NCI-H1436 (cell line): ENCODE data around the gene EPB41L2.
A peak's percentile ranks its signal among the peaks of the same experiment; 100 is the strongest.

ENCODE experiments used
- DNase-seq: peaks from one replicate; lab custom pipeline; 2025; lab: John Stamatoyannopoulos, UW

Gene EPB41L2

DNA sequence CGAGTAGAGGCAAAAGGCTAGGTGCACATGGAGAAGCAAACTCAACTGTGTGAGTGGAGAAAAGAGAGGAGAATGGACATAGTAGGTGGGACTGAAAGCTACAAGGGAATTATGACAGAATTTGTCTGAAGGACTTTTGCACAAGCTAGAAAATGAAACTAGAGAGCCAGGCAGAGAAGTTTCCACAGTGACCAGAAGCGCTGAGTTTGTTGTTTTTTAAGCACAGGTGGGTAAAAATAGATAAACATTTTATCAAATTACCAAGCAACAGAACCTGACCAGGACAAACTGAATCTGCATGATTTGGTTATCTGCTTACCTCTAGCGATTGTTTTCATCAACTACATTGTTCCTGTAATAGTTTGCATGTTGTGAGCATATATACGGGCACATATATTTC is 197.3 kb downstream of the EPB41L2 start:
- DNase-seq = no peak

DNA sequence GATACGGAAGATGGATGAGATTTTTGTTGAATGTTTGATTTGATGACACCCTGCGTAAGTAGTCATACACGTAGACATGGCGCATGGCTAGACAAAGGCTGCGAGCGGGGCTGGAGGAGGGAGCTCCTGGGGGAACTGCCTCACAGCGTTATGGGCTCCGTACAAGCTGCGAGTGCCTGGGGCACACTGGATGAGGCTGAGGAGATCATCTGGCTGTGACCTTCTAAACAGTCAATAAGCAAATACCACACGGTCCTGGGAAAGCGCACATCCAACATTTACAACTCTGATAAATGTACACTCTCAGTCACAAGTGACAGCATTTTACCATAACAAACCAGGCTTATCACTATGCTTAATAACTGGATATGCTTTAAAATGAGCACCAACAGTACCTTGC is 198.7 kb downstream of the EPB41L2 start:
- DNase-seq = no peak

DNA sequence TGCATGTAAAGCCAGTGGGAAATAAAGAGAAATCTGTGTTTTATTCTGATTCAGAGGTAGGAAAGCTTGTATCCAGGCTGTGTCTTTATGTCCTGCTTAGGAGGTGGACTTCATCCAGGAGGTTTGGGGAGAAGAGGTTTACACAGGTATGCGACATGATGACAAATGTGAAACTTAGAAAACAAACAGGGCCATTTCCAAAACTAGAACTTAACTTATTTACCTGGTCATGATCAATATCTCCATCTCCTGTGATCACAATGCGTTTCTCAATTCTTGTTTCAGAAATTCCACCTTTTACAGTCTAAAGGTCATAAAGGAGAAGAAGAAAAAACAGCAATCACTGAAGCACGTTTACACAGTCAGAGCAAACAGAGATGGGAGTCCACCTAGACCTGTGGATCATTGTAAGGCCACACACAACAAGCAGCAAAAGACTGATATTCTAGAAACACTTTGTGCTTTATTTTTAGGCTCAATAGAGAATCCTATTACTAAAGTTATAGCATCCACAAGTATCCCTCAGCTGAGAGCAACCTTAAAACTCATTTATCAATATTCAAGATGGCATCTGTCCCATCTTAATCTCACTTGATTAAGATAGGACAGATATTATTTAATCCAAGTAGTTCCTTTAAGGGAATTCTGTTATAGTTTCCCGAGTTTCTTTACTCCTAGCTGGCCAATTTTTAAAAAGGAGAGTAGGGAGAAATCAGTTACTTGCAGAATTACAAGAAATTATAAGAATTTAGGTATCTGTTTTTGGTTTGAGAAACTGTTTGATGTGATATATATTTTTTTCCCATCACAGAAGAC is 199.4 kb downstream of the EPB41L2 start:
- no peak for DNase-seq

DNA sequence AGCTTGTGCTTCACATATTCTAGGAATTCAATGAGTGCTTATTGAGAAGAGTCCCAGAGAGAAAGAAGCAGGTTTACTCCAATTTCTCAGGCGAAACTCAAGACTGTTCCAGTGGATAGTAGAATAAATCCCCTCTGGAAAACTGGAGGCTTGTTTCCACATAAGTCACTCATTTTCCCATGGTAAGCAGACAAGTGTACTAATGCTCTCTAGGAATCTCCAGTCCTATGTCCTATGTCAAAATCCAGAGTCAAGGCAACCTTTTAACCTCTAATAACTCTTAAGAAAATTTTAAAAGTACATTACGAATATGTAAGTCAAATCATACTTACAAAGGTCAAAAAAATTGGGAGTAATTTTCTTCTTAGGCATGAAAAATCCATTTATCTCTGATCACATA is 200.7 kb downstream of the EPB41L2 start:
- DNase-seq = no peak

DNA sequence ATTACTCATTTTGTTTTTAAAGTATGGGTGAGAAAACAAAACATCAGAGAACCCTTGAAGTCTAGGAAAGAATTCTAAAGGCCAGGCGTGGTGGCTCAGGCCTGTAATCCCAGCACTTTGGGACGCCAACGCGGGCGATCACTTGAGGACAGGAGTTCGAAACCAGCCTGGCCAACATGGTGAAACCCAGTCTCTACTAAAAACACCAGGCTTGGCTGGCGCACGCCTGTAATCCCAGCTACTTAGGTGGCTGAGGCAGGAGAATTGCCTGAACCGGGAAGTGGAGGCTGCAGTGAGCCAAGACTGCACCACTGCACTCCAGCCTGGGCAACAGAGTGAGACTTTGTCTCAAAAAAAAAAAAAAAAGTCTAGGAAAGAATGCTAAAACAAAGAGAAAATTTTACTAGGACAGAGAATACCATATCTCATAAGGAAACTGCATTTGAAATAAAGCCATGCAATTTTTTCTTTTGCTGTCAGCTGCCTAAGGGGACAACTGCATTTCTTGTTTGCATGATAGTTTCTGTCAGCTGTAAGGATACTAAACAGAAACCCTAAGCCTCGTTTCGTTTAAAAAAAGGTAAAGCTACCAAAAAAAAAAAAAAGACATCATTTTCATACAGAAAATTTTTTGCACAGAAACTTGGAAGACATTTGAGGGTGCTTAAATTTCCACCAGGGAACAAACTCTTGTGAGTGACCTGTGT is 203.7 kb downstream of the EPB41L2 start:
- DNase-seq = no peak

DNA sequence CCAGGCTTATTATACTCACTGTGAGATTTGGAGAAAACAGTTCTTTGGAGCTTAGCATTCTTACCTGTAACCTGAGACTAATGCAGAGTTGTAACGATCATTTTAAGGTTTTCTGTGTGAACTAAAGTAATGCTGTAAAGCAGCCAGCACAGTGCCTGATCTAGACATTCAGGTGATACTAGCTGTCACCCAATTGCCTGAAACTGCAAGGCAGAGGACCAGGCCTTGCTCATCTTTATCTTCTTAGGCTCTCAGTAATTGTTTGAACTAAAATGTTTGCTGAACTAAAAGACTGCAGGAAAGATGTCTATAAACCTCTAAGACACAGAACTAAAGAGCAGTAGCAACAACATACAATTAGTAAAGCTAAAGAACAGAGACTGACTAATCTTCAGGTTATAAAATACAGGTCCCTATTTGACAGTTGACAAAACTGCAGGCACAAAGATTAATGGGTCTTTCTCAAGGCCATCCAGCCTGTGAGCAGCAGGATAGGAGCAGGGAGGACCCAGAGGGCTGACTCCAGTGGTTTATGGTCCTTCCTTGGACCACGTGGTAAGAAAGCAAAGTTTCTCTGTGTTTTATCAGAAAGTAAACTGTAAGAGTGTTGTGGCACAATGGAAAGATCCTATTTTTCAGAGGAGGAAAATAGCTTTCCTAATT is 204.4 kb downstream of the EPB41L2 start:
- DNase-seq = no peak

DNA sequence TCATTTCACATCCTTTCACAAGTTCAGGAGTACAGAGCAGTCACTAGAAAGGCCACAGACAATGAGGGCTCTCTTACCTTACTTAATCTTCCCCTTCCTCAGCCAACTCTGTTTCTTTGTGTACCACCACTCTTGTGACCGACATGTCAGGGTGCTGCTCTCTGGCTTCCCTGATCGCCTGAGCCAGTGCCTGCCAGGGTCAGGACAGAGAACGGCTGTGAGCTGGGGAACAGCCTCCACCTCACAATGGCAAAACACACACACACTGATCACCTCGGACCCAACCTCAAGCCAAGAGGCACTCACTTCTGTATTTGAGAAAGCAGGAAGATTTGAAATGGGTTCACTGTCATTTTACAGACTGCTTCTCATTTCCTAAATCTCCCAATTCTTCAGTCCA is 205.0 kb downstream of the EPB41L2 start:
- DNase-seq = no peak

DNA sequence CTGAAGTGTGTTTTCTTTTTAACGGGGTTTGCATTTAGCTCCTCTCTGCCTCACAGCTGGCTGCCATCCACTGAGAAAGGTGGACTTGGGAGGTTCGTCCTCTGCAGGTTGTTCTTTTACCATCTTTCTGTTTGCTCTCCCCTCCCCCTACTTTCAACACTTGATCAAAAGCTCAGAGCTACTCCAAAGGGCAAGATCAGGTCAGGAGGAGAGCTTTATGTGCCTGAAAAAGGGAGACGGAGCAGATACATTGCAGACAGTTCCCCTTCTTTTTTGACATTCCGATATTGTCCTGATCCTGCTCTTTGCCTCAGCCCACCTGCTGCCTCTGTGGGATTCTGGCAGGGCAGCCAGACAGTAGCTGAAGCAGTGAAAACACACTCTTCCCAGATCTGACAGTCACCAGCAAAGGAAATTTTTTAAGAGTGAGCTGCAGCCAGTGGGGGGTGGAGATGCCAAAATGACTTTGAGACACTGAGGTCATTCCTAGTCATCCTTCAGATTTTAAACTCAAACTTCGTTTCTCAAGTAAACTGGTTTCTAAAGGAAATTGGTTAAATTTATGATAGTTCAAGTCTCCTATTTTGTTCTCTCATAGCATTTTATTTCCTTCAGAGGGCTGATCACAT is 209.4 kb downstream of the EPB41L2 start:
- DNase-seq = no peak

DNA sequence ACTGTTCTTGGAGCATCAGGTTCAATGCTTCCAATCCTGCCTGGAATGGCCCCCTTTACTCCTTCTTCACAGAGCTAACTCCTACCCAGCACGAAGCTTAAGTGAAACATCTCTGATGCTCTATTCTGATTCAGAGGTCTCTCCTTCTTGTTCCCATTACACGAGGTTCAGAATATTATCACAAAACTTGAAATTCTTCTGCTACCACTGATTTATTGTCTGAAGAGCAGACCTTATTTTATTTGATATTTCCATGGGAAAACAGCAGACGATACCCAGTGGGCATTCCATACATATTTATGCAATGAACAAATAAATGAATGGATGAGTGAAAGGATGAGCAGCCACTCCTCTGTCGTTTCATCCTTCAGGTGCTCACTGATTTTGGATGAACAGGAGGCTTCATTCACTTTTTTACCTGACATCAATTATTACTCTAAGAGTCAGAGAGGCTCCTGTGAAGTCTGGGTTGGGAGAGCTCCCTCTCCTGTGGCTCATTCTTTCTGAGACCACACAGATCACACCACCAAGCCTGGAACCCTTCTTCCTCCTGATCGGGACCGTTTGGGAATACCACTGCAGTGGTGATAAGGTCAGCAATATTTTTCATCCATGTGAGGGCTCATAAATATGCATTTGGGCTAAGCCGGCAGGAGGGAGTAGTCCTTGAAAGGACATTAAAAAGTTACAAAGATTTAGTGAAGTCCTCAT is 210.0 kb downstream of the EPB41L2 start:
- DNase-seq = no peak

DNA sequence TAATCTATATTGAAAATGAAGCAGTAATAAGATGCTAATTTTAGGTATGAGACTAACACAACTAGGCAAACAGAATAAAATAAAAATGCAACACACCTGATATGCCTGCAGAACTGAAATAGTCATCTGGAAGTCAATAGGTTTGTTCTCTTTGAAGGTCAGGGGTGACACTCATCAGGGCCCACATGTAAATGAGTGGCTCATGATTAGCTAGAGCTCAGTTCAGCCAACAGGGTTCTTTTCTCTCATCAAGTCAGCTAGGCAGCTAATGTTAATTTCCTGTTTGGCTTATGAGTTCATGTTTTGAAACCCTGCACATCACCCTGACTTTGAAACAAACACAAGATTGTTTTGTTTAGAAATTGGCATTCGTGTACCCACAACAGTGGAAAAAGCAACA is 212.0 kb downstream of the EPB41L2 start:
- DNase-seq = no peak

DNA sequence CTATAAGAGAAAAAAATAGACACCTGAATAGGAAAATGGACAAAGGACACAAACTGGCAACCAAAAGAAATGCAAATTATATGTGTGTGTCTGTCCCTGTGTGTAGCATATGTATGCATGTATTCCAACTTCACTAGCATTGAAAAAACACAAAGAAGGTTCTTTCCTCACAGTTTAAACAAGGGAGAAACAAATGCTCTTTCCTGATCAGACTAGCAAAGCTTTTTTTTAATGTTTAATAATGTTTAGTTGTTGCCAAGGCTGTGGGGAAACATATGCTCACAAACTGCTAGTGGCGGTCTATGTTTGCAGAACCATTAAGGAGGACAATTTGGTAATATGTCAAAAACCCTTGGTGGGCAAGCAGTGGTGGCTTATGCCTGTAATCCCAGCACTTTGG is 213.5 kb downstream of the EPB41L2 start:
- no peak for DNase-seq

DNA sequence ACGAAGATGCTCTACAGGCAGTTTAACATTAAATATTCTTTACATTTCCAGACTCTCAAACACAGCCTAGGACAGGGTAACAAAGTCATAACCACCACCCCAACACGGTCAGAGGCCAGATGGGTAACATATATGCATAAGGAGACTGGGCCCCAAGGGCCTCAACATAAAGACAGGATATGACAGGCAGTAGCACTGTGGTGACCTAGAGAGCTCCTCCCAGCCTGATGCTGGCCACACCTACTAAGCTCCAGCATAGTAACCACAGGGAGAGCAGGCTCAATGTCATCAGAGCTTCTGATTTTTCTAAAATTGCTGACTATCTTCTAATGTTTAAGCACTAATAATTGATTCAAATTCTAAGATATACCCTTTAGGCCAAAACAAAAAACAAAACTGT is 214.1 kb downstream of the EPB41L2 start:
- no peak for DNase-seq

DNA sequence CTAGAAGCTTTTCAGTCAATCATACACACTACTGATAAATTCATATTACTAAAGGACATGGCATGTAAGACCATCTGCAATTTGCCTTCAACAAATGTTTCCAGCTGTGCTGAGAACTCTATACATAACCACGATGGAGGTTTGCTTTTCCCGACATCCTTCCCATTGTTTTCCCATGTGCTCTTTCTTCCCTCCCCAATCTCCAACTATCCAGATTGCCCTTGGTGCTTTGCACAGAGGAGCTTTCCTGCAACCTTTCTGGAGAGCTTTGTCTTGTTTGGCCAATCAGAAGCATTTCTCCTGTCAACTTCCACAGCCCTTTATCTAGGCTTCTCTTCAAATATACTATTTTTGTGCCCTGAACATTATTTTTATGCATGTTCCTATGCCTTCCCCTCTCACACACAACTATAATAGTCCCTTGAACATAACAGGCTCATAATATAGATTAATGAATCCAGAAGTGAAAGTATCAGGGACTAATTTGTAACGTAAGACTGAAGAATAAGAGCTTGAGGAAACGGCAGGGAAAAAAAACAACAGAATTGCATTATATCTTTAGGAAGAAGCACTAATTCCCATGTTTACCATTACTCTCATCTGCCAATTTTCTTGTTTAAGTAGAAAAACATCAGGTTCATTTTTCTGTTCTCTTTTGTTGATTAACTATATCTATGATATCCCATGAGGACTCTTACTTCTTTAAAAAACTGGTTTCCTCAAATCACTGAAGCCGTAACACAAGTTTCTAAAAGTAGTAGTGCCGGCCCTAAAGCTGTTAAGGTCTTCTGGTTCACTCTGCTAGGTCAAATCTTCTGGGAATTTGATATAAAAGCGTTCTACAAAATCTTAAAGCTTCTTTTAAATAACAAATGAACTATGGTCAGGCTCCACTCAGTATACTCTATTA is 215.8 kb downstream of the EPB41L2 start:
- no peak for DNase-seq

DNA sequence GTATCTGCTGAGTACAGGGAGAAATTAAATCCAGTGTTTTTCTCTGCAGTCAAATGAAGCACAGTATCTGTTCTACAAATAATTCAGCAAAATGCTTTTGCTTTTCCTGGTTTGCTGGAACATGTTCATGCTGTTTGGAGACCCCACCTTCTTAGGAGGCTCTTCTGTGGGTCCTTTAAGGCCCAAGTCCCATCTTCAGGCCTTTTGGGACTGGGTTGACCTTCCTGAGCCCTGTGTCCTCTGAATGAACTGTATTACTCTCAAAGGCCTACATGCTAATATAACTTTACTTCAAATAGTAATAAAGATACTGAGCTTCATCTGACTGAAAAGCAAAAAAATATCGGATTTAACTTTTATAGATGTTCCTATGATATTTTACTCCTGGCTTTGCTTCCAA is 216.5 kb downstream of the EPB41L2 start:
- DNase-seq = no peak

DNA sequence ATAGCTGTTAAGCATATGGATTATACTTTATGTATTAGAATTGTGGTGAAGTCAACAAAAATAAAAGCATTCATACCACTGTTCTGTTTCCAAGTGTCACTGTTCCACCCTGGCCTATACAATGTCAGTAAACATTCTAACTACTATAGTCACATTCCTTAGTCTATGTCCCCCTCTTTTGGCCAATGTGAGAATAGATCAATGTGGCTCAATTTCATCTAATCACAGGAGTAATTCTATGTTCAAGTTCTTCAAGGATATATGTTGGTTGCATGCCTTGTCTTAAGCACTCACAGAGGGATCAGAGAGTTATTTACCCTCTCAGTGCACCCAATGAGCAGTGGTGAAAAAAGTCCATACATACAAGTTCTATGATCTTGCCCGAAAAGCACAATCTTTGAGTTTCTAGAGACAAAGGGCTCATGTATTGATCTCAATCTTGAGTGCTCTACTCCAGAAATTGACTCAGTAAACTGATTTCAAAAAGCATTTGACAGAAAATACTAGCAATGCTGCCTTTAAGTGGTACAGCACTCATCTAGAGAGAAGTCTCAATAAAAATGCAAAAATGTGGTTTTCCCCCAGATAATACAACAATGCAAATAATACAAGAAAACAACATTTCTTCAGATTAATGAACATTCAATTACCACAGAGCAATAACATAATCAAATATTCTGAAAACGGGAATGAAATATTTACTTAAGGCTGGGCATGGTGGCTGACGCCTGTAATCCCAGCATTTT is 219.3 kb downstream of the EPB41L2 start:
- peak; percentile 4 for DNase-seq

DNA sequence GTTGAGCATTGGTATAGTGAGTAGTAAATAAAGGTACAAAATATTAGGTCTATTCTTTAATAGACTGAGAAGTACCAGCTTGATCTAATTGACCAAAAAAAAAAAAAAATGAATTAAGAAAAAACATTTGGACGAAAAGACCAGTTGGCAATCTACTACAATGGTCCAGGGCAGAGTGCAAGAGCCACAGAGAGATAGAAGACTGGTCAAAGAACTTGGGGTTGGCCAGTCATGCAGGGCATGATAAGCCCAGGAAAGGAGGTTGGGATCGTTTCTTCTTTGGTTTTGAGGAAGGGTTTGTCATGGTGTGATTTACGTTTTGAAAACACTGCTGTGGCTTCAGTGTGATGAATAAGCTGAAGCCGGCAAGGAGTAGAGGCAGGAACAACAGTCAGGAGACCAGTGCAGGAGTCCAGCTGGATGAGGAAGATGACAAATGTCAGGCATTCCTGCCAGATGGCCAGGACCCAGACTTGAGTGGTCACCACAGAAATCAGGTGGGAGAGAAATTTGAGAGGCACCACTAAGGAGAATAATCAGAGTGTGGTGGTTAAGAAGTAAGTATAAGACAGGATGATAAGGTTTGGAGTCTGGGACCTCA is 221.8 kb downstream of the EPB41L2 start:
- DNase-seq = no peak

DNA sequence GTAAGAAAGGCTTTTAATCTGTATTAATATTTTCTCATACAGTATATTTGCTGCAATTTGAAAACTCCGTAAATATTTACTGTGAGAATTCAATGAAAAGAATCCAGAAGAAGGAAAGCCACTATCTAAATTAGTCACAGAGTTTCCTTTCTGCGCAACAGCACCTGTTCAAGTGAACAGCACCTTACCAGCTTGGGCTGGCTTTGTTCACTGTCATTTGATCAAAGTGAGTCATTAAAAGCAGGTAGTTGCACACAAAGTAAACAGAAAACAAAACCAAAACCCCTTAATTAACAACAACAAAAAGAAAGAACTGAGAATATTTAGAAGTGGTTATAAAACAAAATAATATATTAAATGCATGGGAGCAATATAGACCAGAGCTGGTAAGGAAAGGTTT is 223.0 kb downstream of the EPB41L2 start:
- no peak for DNase-seq

DNA sequence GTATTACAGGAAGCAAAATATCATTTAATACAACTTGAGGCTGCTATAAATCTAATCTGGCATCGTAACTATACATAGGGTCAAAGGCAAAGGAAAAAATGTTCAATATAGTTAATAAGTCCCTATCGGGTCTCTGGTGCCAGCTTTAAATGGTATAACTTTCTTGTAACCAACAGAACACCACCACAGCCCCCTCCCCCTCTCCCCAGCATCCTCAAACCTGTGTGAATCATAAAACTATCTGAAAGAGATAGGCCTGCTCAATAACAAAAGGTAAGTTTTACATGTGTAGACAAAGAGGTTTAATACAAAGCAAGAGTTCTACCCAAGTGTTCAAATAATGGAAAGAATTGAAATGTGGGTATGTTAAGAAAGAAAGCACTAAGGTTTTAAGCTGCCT is 223.7 kb downstream of the EPB41L2 start:
- DNase-seq = no peak

DNA sequence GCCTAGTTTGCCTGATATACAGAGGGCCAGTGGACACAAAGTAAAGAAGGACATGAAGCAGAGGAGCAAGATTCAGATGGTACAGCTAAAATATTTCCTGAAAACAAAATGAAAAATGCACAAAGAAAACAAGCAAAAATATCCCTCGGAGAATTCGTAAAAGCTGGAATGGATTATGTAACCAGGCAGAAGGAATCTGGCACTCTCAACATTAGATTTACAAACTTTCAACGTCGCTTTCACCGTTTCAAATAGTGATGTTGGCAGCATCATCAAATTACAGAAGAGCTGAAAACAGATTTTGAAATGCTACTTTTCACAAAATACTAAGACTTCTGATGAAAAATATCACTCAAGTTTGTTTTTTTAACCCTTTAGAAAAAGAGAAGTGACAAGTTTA is 224.1 kb downstream of the EPB41L2 start:
- DNase-seq = no peak
